Bronchial epithelial cell (primary cell): Measurements from ENCODE around the gene TCF3. TPM values are rescaled to one million over a fixed set of nuclear protein-coding genes. Genes with fewer than 3 reads are reported as not detected.

Source experiments
- DNase-seq: peaks from one replicate; pipeline ENCODE4 v3.0.0-alpha.2; 2010; ENCODE audit warnings: low read depth
- FAIRE-seq: peaks from 2 replicates; lab custom pipeline; 2011; peaks lifted over from hg19 to GRCh38; lab: Jason Lieb, UNC
- H3K27me3 ChIP-seq: 2 replicates; pipeline ENCODE4 v1.5.1; 2011; ENCODE audit warnings: low read length; ENCODE audit not compliant: control insufficient read depth, insufficient read depth
- H3K36me3 ChIP-seq: 2 replicates; pipeline ENCODE4 v1.5.1; 2011; ENCODE audit warnings: low read length; ENCODE audit not compliant: control insufficient read depth, insufficient read depth
- H3K4me3 ChIP-seq: 2 replicates; pipeline ENCODE4 v1.5.1; 2011; ENCODE audit warnings: mild to moderate bottlenecking, low read depth, low read length, control low read depth
- CTCF ChIP-seq: IDR thresholded peaks from 2 replicates; pipeline ENCODE4 v1.5.1; 2011; ENCODE audit warnings: mild to moderate bottlenecking, moderate library complexity, low read length, control low read depth, inconsistent platforms; ENCODE audit not compliant: insufficient read depth, severe bottlenecking
- total RNA-seq: library from RNA; depleted of rRNA; stranded (reverse); fragments of >200 nt; gene quantifications from 2 replicates; pipeline ENCODE4 v1.2.1, GENCODE V29; 2014

Gene TCF3
- total RNA-seq, 1 donor from 2014 or later: 68.2 TPM

DNA sequence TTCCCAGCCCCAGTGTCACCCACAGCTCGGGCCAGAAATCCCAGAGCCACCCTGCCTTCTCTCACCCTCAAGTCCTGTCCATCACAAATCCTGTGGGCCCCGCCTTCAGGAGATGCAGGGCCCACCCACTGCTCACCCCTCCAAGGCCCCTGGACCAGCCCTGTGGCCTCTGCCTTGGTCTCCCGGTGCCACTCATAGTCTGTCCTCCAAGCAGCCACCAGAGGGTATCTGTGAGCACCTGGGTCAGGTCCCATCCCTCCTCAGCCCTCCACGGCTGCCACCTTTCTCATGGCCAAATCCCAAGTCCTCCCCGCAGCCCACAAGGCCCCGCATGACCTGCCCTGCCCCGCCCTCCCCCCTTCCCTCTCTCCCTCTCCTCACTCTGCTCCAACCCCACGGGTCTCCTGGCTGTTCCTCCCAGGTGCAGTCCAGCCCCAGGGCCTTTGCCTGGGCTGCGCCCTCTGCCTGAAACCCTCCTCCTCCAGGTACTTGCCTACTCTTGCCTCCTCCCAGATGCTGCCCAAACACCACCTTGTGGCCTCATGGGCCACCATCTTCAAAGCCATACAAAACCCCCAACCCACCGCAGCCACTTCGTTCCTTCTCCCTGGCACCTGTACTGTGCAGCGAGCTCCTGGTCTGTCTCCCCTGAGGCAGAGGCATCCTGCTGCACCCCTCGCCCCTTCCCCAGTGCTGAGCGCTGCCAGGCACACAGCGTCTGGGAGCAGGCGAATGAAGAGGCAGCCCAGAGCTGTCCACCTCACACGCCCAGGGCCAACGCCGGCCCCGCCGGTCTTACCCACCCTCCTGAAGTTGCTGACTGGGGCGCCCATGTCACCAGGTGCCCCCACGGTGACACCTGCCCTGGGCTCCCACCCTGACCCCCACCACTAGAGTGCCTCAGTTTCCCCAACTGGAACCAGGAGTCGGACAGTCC lies 34.0 kb downstream of the TCF3 start:
- peak; percentile 15 for DNase-seq
- no peak for FAIRE-seq
- H3K36me3 ChIP-seq: peaks cover 30% of the 10 kb centered on the region
- no peaks in the 10 kb centered on the region for H3K27me3 ChIP-seq
- TF ChIP-seq CTCF: peak; percentile 63
- H3K4me3 ChIP-seq: no peak overlapping the region

DNA sequence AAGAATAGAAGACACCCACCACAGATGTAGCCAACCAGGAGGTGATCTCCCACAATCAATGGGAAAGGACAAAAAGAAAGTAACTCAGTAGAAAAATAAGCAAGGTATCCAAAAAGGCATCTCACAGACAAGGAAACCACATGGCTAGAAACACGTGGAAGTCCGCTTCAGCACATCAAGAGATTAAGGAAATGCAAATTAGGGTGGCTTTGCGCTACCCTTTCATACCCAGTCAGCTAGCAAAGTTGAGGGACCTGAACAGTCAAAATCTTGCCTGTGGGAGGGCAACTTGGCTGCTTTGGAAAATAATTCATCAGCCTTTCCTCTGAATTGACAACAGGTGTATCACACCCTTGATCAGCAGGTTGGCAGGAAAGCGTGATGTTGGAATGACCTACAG lies 35.5 kb downstream of the TCF3 start:
- Histone ChIP-seq H3K36me3 (peaks cover 37% of the 10 kb centered on the region), H3K4me3 (no peak overlapping the region), H3K27me3 (no peaks in the 10 kb centered on the region)
- FAIRE-seq (no peak), DNase-seq (no peak)
- TF ChIP-seq CTCF: no peak

DNA sequence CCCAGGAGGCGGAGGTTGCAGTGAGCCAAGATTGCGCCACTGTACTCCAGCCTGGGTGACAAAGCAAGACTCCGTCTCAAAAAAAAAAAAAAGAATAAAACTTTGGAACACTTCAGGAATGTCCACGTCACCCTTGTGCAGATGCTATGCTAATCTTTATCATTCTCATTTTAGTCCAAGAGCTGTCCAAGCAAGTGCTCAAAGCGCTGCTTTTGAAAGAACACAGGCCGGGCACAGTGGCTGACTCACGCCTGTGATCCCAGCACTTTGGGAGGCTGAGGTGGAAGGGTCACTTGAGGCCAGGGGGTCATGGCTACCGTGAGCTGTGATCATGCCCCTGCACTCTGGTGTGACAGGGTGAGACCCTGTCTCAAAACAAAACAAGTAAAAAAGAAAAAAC lies 36.0 kb downstream of the TCF3 start:
- no peak for FAIRE-seq
- H3K36me3 ChIP-seq: peaks cover 37% of the 10 kb centered on the region
- DNase-seq: no peak
- TF ChIP-seq CTCF: no peak
- no peak overlapping the region for H3K4me3 ChIP-seq
- H3K27me3 ChIP-seq: no peaks in the 10 kb centered on the region

DNA sequence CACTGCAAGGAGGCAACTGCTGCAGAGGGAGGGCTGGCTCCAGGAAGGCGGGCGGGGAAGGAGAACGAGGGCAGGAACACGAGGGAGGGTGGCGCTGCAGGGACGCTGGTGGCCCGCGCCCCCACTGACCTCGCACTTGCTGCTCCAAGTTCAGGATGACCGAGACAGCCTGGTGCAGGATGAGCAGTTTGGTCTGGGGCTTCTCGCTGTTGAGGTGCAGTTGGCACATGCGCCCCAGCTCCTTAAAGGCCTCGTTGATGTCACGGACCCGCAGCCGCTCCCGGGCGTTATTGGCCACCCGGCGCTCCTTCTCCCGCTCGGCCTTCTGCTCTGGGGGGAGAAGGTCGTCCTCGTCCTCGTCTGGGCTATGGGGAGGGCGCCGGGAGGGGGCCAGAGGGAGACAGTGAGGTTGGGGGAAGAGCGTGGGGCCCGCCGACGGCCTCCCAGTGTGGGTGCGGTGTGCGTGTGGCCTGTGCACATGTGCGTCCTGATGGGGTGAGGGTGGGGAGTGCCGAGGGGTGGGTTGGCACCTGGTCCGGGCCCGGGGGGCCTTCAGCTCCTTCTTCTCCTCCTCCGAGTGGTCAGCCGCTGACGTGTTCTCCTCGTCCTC lies 37.2 kb downstream of the TCF3 start:
- TF ChIP-seq CTCF: no peak
- peaks cover 37% of the 10 kb centered on the region for H3K36me3 ChIP-seq
- DNase-seq (no peak), FAIRE-seq (no peak)
- H3K27me3 ChIP-seq: no peaks in the 10 kb centered on the region
- no peak overlapping the region for H3K4me3 ChIP-seq

DNA sequence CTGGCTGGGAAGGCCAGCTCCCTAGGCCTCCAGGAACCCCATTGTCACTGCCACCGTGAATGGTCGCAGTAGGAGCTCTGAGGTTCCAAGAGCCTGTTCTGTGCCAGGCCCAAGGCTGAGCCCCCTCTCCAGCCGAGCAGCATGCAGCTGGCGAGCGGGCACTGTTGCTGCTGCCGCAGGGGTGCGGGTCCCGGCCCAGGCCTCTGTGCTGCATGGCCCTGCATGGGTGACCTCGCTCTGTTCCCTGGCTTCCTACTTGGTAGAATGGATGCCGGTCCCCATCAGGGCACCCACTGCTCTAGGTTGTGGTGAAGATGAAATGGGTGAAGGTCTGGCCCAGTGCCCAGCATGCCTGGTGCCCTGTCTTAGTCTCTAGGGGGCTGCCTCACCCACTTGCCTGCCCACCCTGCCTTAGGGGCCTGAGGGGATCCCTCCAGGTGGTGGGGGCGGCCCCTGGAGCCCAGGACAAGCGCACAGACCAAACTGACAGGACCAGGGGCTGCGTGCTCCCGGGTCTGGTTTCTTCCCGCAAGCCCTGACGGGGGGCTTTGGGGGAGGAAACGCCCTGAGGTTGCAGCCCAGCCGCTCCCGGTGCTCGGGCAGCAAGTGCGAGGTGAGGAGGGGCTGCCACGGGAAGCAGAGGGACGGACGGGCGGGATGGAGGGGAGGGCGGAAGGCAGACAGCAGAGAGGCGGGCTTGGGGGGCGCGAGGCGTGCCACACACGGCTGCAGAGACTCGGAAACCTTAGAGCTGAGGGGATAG lies 38.4 kb downstream of the TCF3 start:
- DNase-seq (no peak), FAIRE-seq (no peak)
- H3K27me3 ChIP-seq: no peaks in the 10 kb centered on the region
- H3K4me3 ChIP-seq: no peak overlapping the region
- peaks cover 34% of the 10 kb centered on the region for H3K36me3 ChIP-seq
- TF ChIP-seq CTCF: no peak
